ENCODE results near the gene USP17L28.
"Not testable (repeated sequence)": the region's sequence is repeated elsewhere in the genome, so short reads cannot be mapped to it uniquely, and the experiment has no call there.

DNA sequence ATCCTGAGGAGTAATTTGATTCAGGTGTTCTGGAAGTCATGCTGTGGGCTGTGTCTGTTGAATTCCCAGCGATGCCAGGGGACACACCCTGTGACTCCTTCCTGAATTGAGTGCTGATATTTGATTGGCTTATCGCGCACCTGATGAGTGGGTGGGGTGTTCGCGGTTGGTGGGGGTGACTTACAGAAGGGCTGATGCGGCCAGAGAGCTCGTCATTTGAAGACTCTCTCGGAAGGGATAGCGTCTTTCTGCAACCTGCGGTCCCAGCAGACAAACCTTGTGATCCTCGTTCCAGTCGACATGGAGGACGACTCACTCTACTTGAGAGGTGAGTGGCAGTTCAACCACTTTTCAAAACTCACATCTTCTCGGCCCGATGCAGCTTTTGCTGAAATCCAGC lies 9.6 kb upstream of the USP17L28 start, which contains the start of gene USP17L5:
- not testable (repeated sequence) for TF ChIP-seq POLR2A (IDR thresholded peaks at IDR 0.05)
- TF ChIP-seq, protein P1, sequence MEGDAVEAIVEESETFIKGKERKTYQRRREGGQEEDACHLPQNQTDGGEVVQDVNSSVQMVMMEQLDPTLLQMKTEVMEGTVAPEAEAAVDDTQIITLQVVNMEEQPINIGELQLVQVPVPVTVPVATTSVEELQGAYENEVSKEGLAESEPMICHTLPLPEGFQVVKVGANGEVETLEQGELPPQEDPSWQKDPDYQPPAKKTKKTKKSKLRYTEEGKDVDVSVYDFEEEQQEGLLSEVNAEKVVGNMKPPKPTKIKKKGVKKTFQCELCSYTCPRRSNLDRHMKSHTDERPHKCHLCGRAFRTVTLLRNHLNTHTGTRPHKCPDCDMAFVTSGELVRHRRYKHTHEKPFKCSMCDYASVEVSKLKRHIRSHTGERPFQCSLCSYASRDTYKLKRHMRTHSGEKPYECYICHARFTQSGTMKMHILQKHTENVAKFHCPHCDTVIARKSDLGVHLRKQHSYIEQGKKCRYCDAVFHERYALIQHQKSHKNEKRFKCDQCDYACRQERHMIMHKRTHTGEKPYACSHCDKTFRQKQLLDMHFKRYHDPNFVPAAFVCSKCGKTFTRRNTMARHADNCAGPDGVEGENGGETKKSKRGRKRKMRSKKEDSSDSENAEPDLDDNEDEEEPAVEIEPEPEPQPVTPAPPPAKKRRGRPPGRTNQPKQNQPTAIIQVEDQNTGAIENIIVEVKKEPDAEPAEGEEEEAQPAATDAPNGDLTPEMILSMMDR (IDR thresholded peaks at IDR 0.05): not testable (repeated sequence)

Data from gastroesophageal sphincter (tissue), 3 donors.